ENCODE results near the gene SCFD2.

DNA sequence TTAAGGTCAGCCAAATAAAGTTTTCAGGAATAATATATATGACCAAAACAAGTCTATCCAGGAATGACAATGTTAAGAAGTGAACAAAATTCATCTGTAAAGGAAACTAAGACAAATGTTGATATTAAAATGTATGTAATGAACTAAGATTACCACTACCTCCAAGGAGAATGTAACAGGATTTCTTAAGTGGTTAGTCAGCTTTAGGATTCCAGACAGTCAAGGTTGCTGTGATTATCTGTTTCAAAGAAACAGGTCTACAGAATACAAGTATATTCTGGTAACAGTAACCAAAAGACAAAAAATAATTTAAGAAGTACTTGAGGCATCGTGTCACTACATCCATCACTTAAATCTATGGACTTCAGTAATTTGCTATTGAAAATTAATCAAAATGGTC, 172.8 kb downstream of the SCFD2 start:
- TF ChIP-seq CTCF (IDR thresholded peaks at IDR 0.05; ENCODE audit: insufficient read depth, low read length): no peak
- TF ChIP-seq POLR2AphosphoS5 (IDR thresholded peaks at IDR 0.05; ENCODE audit: low read depth): no peak

Data from HL-60 (cell line).